ENCODE data around the gene CLDN7. TPM values are rescaled to one million over a fixed set of nuclear protein-coding genes. Genes with fewer than 3 reads are reported as not detected.

The CLDN7 gene
- total and polyA plus RNA-seq, 2 experiments from 2014 or later = 197 to 341 TPM

DNA sequence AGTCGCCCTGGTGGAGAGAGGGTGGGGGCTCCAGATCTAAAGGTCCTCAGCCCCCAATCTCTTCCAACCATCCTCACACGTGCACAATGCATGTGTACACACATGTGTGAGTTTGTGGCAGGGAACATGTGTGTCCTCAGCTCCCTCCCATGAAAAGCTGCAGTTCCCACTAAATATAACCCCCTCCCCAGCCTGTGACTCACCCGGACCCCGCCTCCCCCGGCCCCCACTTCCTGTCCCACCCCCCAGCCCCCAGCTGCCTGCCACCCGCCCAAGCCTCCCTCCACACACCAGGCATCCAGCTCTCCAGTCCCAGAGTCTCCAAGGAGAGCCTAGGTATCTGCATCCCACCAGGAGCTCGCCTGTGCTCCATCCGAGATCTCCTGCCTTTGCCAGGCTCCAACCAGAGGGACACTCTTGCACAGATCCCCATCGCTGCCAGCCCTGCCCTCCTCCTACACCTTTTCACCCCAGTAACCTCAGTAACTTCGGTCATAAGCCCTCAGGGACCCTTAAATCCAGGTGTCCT, 46.6 kb downstream of the CLDN7 start:
- peaks cover 36% of the 10 kb centered on the region for H3K4me1 ChIP-seq (ENCODE audit: insufficient read depth)

DNA sequence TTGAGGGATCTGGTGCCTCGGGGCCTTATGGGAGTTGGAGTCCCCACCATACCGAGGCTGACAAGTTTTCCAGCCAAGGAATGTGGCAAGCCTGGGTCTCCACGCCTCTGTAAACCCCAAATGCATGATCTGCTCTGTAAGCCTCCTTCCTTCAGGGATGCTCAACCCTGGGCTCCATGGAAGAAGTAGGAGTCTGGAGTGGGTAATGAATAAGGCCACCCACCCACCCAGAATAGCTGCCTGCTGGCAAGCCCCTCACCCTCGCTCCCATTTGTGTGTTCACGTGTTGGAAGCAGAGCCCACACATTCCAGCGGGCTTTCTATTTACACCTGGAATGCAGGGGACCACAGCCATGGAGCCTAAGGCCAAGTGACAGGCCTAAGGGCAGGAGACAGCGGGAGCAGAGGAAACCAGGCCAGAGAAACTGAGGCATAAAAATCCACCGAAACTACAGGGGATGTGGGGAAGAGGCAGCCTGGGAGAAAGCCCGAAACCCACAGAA, 47.1 kb downstream of the CLDN7 start:
- peak overlapping the region; percentile 80 for H3K4me2 ChIP-seq
- H3K36me3 ChIP-seq (replicated peaks; ENCODE audit: insufficient read depth, low read depth) = no peaks in the 10 kb centered on the region
- no peak overlapping the region for H3K4me3 ChIP-seq
- H3K27me3 ChIP-seq = no peaks in the 10 kb centered on the region
- no peaks in the 10 kb centered on the region for H3K9me3 ChIP-seq (ENCODE audit: low read depth)
- 8% methylated on average over 9 of the region's 9 CpGs for WGBS (ENCODE audit: low lambda C conversion rate, missing lambda C conversion rate)
- peaks cover 56% of the 10 kb centered on the region for H3K79me2 ChIP-seq
- no peaks in the 10 kb centered on the region for H3K9me2 ChIP-seq (replicated peaks; ENCODE audit: insufficient read depth)
- no peak for TF ChIP-seq EZH2phosphoT487 (IDR thresholded peaks at IDR 0.05; ENCODE audit: low read depth, severe bottlenecking, unreplicated experiment)
- TF ChIP-seq, protein P1, sequence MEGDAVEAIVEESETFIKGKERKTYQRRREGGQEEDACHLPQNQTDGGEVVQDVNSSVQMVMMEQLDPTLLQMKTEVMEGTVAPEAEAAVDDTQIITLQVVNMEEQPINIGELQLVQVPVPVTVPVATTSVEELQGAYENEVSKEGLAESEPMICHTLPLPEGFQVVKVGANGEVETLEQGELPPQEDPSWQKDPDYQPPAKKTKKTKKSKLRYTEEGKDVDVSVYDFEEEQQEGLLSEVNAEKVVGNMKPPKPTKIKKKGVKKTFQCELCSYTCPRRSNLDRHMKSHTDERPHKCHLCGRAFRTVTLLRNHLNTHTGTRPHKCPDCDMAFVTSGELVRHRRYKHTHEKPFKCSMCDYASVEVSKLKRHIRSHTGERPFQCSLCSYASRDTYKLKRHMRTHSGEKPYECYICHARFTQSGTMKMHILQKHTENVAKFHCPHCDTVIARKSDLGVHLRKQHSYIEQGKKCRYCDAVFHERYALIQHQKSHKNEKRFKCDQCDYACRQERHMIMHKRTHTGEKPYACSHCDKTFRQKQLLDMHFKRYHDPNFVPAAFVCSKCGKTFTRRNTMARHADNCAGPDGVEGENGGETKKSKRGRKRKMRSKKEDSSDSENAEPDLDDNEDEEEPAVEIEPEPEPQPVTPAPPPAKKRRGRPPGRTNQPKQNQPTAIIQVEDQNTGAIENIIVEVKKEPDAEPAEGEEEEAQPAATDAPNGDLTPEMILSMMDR (IDR thresholded peaks at IDR 0.05; ENCODE audit: poor library complexity) = no peak
- TF ChIP-seq EZH2 (IDR thresholded peaks at IDR 0.05; ENCODE audit: borderline replicate concordance) = no peak
- H3K27ac ChIP-seq = peak overlapping the region; percentile 82
- peaks cover 34% of the 10 kb centered on the region for H3K4me1 ChIP-seq (ENCODE audit: insufficient read depth)
- DNase-seq (ENCODE audit: low spot score) = no peak
- H4K20me1 ChIP-seq (ENCODE audit: insufficient read depth, poor library complexity, severe bottlenecking) = peaks cover 12% of the 10 kb centered on the region
- H2AFZ ChIP-seq = no peak overlapping the region

More for the DNA sequence above, 46.6 kb downstream of the CLDN7 start:
- H3K4me3 ChIP-seq = no peak overlapping the region
- H4K20me1 ChIP-seq (ENCODE audit: insufficient read depth, poor library complexity, severe bottlenecking) = peaks cover 12% of the 10 kb centered on the region
- no peak overlapping the region for H2AFZ ChIP-seq
- H3K79me2 ChIP-seq = peaks cover 51% of the 10 kb centered on the region
- no peaks in the 10 kb centered on the region for H3K9me3 ChIP-seq (ENCODE audit: low read depth)
- 19% methylated on average over 10 of the region's 10 CpGs for WGBS (ENCODE audit: low lambda C conversion rate, missing lambda C conversion rate)
- no peaks in the 10 kb centered on the region for H3K27me3 ChIP-seq
- no peaks in the 10 kb centered on the region for H3K9me2 ChIP-seq (replicated peaks; ENCODE audit: insufficient read depth)
- no peak for TF ChIP-seq EZH2 (IDR thresholded peaks at IDR 0.05; ENCODE audit: borderline replicate concordance)
- TF ChIP-seq, protein P1 (IDR thresholded peaks at IDR 0.05; ENCODE audit: poor library complexity) = no peak
- no peak for TF ChIP-seq EZH2phosphoT487 (IDR thresholded peaks at IDR 0.05; ENCODE audit: low read depth, severe bottlenecking, unreplicated experiment)
- H3K36me3 ChIP-seq (replicated peaks; ENCODE audit: insufficient read depth, low read depth) = no peaks in the 10 kb centered on the region
- peak overlapping the region; percentile 80 for H3K4me2 ChIP-seq
- peak overlapping the region; percentile 82 for H3K27ac ChIP-seq
- no peak for DNase-seq (ENCODE audit: low spot score)

DNA sequence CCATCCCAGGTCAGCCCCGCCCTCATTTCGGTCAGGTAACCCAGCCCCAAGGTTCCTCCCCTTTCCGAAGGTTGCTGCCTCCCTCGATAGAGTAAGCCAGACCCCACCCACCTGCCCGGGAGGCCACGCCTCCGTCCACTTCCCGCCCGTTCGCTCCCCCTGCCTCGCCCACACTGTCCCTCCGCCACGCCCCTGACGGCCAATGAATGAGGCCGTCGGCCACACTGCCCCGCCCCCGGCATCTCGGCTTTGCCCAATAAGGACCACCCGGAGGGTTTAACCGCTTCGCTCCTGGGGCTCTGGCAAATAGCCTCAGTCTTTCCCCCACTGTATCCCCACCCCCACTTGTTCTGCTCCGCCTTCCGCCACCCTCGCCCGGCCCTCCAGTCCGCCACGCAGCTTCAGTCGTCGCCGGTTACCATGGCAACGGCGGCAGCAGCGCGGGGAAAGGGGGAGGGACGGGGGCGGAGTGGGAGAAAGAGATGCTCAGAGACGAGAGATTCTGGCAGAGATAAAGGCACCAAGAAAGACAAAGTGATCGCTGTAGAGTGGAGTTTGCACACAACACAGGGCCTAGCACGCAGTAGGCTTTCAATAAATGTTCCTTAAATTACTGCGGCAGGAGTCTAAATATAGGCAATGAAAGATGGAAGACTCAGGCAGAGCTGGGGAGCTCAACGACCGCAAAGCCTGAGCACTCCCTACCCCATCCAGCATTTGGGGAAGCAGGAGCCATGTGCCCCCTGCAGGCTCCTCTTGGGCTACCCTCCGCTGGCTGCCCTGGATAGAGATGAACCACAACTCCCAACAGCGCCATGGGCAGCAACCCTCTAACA, 47.8 kb downstream of the CLDN7 start:
- peaks cover 34% of the 10 kb centered on the region for H3K4me1 ChIP-seq (ENCODE audit: insufficient read depth)
- WGBS (ENCODE audit: low lambda C conversion rate, missing lambda C conversion rate) = under 1% methylated on average over 40 of the region's 45 CpGs

More for the DNA sequence above, 47.8 kb downstream of the CLDN7 start:
- no peaks in the 10 kb centered on the region for H3K9me2 ChIP-seq (replicated peaks; ENCODE audit: insufficient read depth)
- peaks cover 12% of the 10 kb centered on the region for H4K20me1 ChIP-seq (ENCODE audit: insufficient read depth, poor library complexity, severe bottlenecking)
- DNase-seq (ENCODE audit: low spot score) = peak; percentile 99
- H3K4me2 ChIP-seq = peak overlapping the region; percentile 80
- no peak overlapping the region for H2AFZ ChIP-seq
- peak overlapping the region; percentile 20 for H3K4me3 ChIP-seq
- H3K79me2 ChIP-seq = peaks cover 60% of the 10 kb centered on the region
- H3K9me3 ChIP-seq (ENCODE audit: low read depth) = no peaks in the 10 kb centered on the region
- no peaks in the 10 kb centered on the region for H3K27me3 ChIP-seq
- no peaks in the 10 kb centered on the region for H3K36me3 ChIP-seq (replicated peaks; ENCODE audit: insufficient read depth, low read depth)
- peak overlapping the region; percentile 75 for H3K27ac ChIP-seq
- TF ChIP-seq, protein P1 (IDR thresholded peaks at IDR 0.05; ENCODE audit: poor library complexity) = peak; percentile 52
- TF ChIP-seq EZH2phosphoT487 (IDR thresholded peaks at IDR 0.05; ENCODE audit: low read depth, severe bottlenecking, unreplicated experiment) (no peak), EZH2 (IDR thresholded peaks at IDR 0.05; ENCODE audit: borderline replicate concordance) (no peak)
